ENCODE measurements around the gene NRIP3. TPM values are rescaled to one million over a fixed set of nuclear protein-coding genes. Genes with fewer than 3 reads are reported as not detected.

Gene NRIP3
- total and polyA plus RNA-seq, 11 donors, result 0.23 to 3.4 (median 0.58) TPM

GRCh38 chr11:8934742-8935488, 68.9 kb downstream of the NRIP3 start:
- no peaks in the 10 kb centered on the region for H3K27me3 ChIP-seq
- intact Hi-C loops (cut with DNase I), result no loop called here

GRCh38 chr11:8933931-8934330, 69.9 kb downstream of the NRIP3 start:
- Histone ChIP-seq H3K36me3 (no peaks in the 10 kb centered on the region), H3K4me1 (no peaks in the 10 kb centered on the region), H3K27me3 (no peaks in the 10 kb centered on the region), H3K9me3 (no peaks in the 10 kb centered on the region), H3K4me3 (no peak overlapping the region), H3K27ac (no peak overlapping the region)
- WGBS, 4 donors, result 85 to 96% (median 93%) methylated on average over 6 of the region's 6 CpGs
- TF ChIP-seq CTCF (IDR thresholded peaks at IDR 0.05) (no peak), POLR2A (IDR thresholded peaks at IDR 0.05) (no peak)
- ATAC-seq, result no peak
- no peak for DNase-seq
- intact Hi-C loops (cut with DNase I), result no loop called here

More at GRCh38 chr11:8934742-8935488, 68.9 kb downstream of the NRIP3 start:
- Histone ChIP-seq H3K9me3 (no peaks in the 10 kb centered on the region), H3K4me3 (no peak overlapping the region), H3K27ac (no peak overlapping the region), H3K4me1 (no peaks in the 10 kb centered on the region), H3K36me3 (no peaks in the 10 kb centered on the region)
- WGBS, 4 donors, result 54 to 63% (median 61%) methylated on average over 14 of the region's 14 CpGs
- TF ChIP-seq POLR2A (IDR thresholded peaks at IDR 0.05), result no peak
- TF ChIP-seq CTCF (IDR thresholded peaks at IDR 0.05), result no peak
- ATAC-seq (no peak), DNase-seq (no peak)

GRCh38 chr11:8932564-8933180, 71.1 kb downstream of the NRIP3 start, which contains the start of gene C11orf16:
C11orf16 (minus strand) TSS chr11:8932947; CDS start chr11:8932308, 639 bp downstream.
- intact Hi-C loops (cut with DNase I), result no loop called here
- no peak for ATAC-seq

More at GRCh38 chr11:8932564-8933180, 71.1 kb downstream of the NRIP3 start, which contains the start of gene C11orf16:
- Histone ChIP-seq H3K36me3 (no peaks in the 10 kb centered on the region), H3K9me3 (no peaks in the 10 kb centered on the region), H3K4me1 (no peaks in the 10 kb centered on the region), H3K27ac (no peak within 1 kb of the TSS), H3K27me3 (no peaks in the 10 kb centered on the region), H3K4me3 (no peak within 1 kb of the TSS)
- no peak for DNase-seq
- WGBS, 4 donors, result 79 to 80% (median 79%) methylated on average over 9 to 12 of the region's 12 CpGs
- no peak for TF ChIP-seq CTCF (IDR thresholded peaks at IDR 0.05)
- no peak for TF ChIP-seq POLR2A (IDR thresholded peaks at IDR 0.05)

Other genes starting within 250 kb of the NRIP3 start
- gene AKIP1, start 92.8 kb downstream of the NRIP3 start, total RNA-seq, result 10 to 100 TPM; 21.6 to 39.9 (median 27.4) TPM
- 10 to 100 TPM; 17.7 to 31.1 TPM for gene AKIP1, start 92.8 kb downstream of the NRIP3 start, polyA plus RNA-seq
- gene C11orf16, start 71.1 kb downstream of the NRIP3 start, total RNA-seq, result not detected
- gene C11orf16, start 71.1 kb downstream of the NRIP3 start, polyA plus RNA-seq, result not detected
- not detected for gene ASCL3, start 61.0 kb downstream of the NRIP3 start, total RNA-seq
- gene ASCL3, start 61.0 kb downstream of the NRIP3 start, polyA plus RNA-seq, result not detected
- 10 to 100 TPM; 39.9 to 58.3 (median 46.5) TPM for gene TMEM9B, start 39.6 kb downstream of the NRIP3 start, total RNA-seq
- gene TMEM9B, start 39.6 kb downstream of the NRIP3 start, polyA plus RNA-seq, result 10 to 100 TPM; 38.8 to 79.5 TPM
- gene SCUBE2, start 87.6 kb upstream of the NRIP3 start, total RNA-seq, result 1 to 10 TPM in 5 of 9 donors, under 1 TPM in 4; 0.21 to 4.3 (median 1.3) TPM
- under 1 TPM; 0.08 to 0.55 TPM for gene SCUBE2, start 87.6 kb upstream of the NRIP3 start, polyA plus RNA-seq

Data from heart left ventricle (tissue), 16 donors.